K562 (cell line): Measurements from ENCODE around the gene MGAM2. TPM values are rescaled to one million over a fixed set of nuclear protein-coding genes. Genes with fewer than 3 reads are reported as not detected.

ENCODE experiments used
- ATAC-seq: fragments of 200-7000 bp; cut with Tn5 transposase; 3 replicates; pipeline ENCODE4 v1.9.1; 2020; ENCODE audit warnings: moderate library complexity
- BruUV-seq: library from RNA; stranded (reverse); fragments of 400-500 nt; replicated peaks from 2 replicates; lab custom pipeline; 2021; lab: Mats Ljungman, UMichigan
- CTCF ChIA-PET: fragments of 300-600 bp; formaldehyde crosslinking; extraction: SDS; loops from one replicate; lab custom pipeline; 2021; ENCODE audit warnings: low intra/inter-chr PET ratio; lab: Yijun Ruan, JAX
- POLR2A ChIA-PET: fragments of 300-600, 350-650 bp; sonication (Branson Sonifier 250); formaldehyde crosslinking; extraction: SDS; loops from one replicate; lab custom pipeline; 2021; ENCODE audit warnings: antibody characterized with exemption, inconsistent platforms; lab: Yijun Ruan, JAX
- DNase-seq, 4 experiments: peaks; one replicate each; pipeline versions ENCODE4 v3.0.0 to v3.0.0-alpha.2; 2011 to 2018; ENCODE audit warnings: low spot score in 3 of 4, mixed read lengths in 3 of 4; ENCODE audit errors: extremely low read depth in 1 of 4
- FAIRE-seq: peaks from 2 replicates; lab custom pipeline; 2011; peaks lifted over from hg19 to GRCh38; lab: Jason Lieb, UNC
- H2AFZ ChIP-seq: 2 replicates; pipeline ENCODE4 v1.6.0; 2011; ENCODE audit warnings: low read depth, low read length, control low read depth, inconsistent platforms
- H3K27ac ChIP-seq: fragments of 200-600 bp; 3 replicates; pipeline ENCODE4 v1.8.0; 2011; ENCODE audit warnings: low read depth, mild to moderate bottlenecking, control low read depth, inconsistent platforms, low read length, moderate library complexity, mixed read lengths; ENCODE audit errors: extremely low read depth
- H3K27me3 ChIP-seq, 2 experiments: fragments of 300-600 bp in 1 of 2; 2 replicates in 1 of 2; 3 replicates in 1 of 2; pipeline versions ENCODE4 v1.6.0 to v1.8.0; 2011; ENCODE audit warnings: inconsistent platforms in 2 of 2, low read length in 2 of 2, mild to moderate bottlenecking in 1 of 2, mixed read lengths in 1 of 2, moderate library complexity in 1 of 2; ENCODE audit not compliant: control insufficient read depth in 2 of 2, insufficient read depth in 2 of 2
- H3K36me3 ChIP-seq: fragments of 300-600 bp; 3 replicates; pipeline ENCODE4 v1.8.0; 2011; ENCODE audit warnings: mild to moderate bottlenecking, low read length, inconsistent platforms; ENCODE audit not compliant: control insufficient read depth, insufficient read depth
- H3K4me1 ChIP-seq, 2 experiments: fragments of 200-600 bp in 1 of 2; replicated peaks in 1 of 2; 2 replicates in 1 of 2; 3 replicates in 1 of 2; pipeline versions ENCODE4 v1.5.1 to v1.8.0; 2011; ENCODE audit warnings: inconsistent platforms in 2 of 2, low read length in 2 of 2, mild to moderate bottlenecking in 1 of 2, mixed read lengths in 1 of 2, moderate library complexity in 1 of 2; ENCODE audit not compliant: control insufficient read depth in 2 of 2, insufficient read depth in 2 of 2
- H3K4me2 ChIP-seq: 2 replicates; pipeline ENCODE4 v1.6.1; 2011; ENCODE audit warnings: low read length, control low read depth, inconsistent platforms, mixed read lengths; ENCODE audit not compliant: insufficient read depth
- H3K4me3 ChIP-seq: fragments of 200-600 bp; sonication (generic), shearing (Covaris generic); 2 replicates; pipeline ENCODE4 v1.5.1; 2016; ENCODE audit warnings: control low read depth, inconsistent platforms
- H3K79me2 ChIP-seq: fragments of 200-600 bp; 3 replicates; pipeline ENCODE4 v1.8.0; 2011; ENCODE audit warnings: low read length, inconsistent platforms; ENCODE audit not compliant: control insufficient read depth, insufficient read depth
- H3K9ac ChIP-seq, 2 experiments: 2 replicates each; pipeline versions ENCODE4 v1.6.0 to v1.6.1; 2011; ENCODE audit warnings: low read depth in 2 of 2, low read length in 2 of 2, control low read depth in 1 of 2, inconsistent platforms in 1 of 2, mild to moderate bottlenecking in 1 of 2, mixed read lengths in 1 of 2; ENCODE audit not compliant: insufficient read depth in 1 of 2
- H3K9me1 ChIP-seq: one replicate; pipeline ENCODE4 v1.6.0; 2011; ENCODE audit warnings: inconsistent platforms, mild to moderate bottlenecking, low read length, moderate library complexity; ENCODE audit not compliant: control insufficient read depth, insufficient read depth
- H3K9me3 ChIP-seq: replicated peaks from 2 replicates; pipeline ENCODE4 v1.5.1; 2011; ENCODE audit warnings: low read depth, low read length, inconsistent platforms; ENCODE audit not compliant: control insufficient read depth, insufficient read depth
- H4K20me1 ChIP-seq: replicated peaks from 2 replicates; pipeline ENCODE4 v1.6.1; 2011; ENCODE audit warnings: low read length, inconsistent platforms, mixed read lengths; ENCODE audit not compliant: control insufficient read depth, insufficient read depth
- WGBS: fragments of 100-300 bp; shearing (Covaris generic); methylation state at CpG from one replicate; pipeline ENCODE4 v1.1.6; 2016; ENCODE audit warnings: low coverage, mixed read lengths; ENCODE audit not compliant: insufficient coverage; ENCODE audit errors: missing lambda C conversion rate; 5-methylcytosine and 5-hydroxymethylcytosine counted together
- in situ Hi-C: fragments of 300-500 bp; cut with MboI; formaldehyde crosslinking; loops from 4 replicates; pipeline ENCODE4 v1.15.0; 2018; ENCODE audit warnings: inconsistent platforms, mixed read lengths
- intact Hi-C: fragments of 100-400 bp; cut with micrococcal nuclease; formaldehyde crosslinking; loops from 2 replicates; pipeline ENCODE4 v1.14.2; 2022
- polyA plus RNA-seq, 8 experiments: library from polyadenylated mRNA; depleted of rRNA in 4 of 8; stranded (reverse) in 5 of 8; unstranded in 3 of 8; fragments of >200 nt; fragmentation: Nextera tagmentation in 2 of 8; fragmentation: Illumina TruSeq in 1 of 8; extraction: Ambion mirVana in 2 of 8; extraction: Trizol in 1 of 8; gene quantifications; 2 replicates each; pipeline versions ENCODE4 v1.2.1 to v1.2.3, GENCODE V29; 2011 to 2014; ENCODE audit warnings: inconsistent platforms in 1 of 8, missing spikeins in 1 of 8
- total RNA-seq, 7 experiments: library from RNA; depleted of rRNA in 6 of 7; stranded (reverse); fragments of >200 nt in 6 of 7; fragmentation: Illumina TruSeq in 2 of 7; extraction: Trizol in 2 of 7; gene quantifications; 2 replicates each; pipeline versions ENCODE4 v1.2.1 to v1.2.3, GENCODE V29; 2011 to 2021; ENCODE audit warnings: low replicate concordance in 1 of 7
- TF ChIP-seq, protein P1 (sequence below): fragments of 450-650 bp; formaldehyde crosslinking; IDR thresholded peaks from 2 replicates; pipeline ENCODE4 v1.4.0; 2020; ENCODE audit warnings: mild to moderate bottlenecking, mixed read lengths
- TF ChIP-seq, protein P2 (sequence below): fragments of 250-450 bp; sonication (Bioruptor Pico); IDR thresholded peaks from 2 replicates; pipeline ENCODE4 v1.9.0; 2021; ENCODE audit warnings: mild to moderate bottlenecking, inconsistent platforms

The MGAM2 gene
- total and polyA plus RNA-seq, 9 of the 15 experiments (the other 6 are each of a cell fraction or from before 2014, with no cell fraction given), result 0.03 TPM; not detected in 8

- ChIA-PET POLR2A (no interaction called here), CTCF (no interaction called here)
- TF ChIP-seq, protein P1, sequence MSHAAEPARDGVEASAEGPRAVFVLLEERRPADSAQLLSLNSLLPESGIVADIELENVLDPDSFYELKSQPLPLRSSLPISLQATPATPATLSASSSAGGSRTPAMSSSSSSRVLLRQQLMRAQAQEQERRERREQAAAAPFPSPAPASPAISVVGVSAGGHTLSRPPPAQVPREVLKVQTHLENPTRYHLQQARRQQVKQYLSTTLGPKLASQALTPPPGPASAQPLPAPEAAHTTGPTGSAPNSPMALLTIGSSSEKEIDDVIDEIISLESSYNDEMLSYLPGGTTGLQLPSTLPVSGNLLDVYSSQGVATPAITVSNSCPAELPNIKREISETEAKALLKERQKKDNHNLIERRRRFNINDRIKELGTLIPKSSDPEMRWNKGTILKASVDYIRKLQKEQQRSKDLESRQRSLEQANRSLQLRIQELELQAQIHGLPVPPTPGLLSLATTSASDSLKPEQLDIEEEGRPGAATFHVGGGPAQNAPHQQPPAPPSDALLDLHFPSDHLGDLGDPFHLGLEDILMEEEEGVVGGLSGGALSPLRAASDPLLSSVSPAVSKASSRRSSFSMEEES, result peak; percentile 61
- TF ChIP-seq, protein P2, sequence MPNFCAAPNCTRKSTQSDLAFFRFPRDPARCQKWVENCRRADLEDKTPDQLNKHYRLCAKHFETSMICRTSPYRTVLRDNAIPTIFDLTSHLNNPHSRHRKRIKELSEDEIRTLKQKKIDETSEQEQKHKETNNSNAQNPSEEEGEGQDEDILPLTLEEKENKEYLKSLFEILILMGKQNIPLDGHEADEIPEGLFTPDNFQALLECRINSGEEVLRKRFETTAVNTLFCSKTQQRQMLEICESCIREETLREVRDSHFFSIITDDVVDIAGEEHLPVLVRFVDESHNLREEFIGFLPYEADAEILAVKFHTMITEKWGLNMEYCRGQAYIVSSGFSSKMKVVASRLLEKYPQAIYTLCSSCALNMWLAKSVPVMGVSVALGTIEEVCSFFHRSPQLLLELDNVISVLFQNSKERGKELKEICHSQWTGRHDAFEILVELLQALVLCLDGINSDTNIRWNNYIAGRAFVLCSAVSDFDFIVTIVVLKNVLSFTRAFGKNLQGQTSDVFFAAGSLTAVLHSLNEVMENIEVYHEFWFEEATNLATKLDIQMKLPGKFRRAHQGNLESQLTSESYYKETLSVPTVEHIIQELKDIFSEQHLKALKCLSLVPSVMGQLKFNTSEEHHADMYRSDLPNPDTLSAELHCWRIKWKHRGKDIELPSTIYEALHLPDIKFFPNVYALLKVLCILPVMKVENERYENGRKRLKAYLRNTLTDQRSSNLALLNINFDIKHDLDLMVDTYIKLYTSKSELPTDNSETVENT (CRISPR knock-in tag), result no peak
- FAIRE-seq (no peak), DNase-seq (no peak), ATAC-seq (no peak)
- Histone ChIP-seq H3K4me2 (no peak overlapping the region), H2AFZ (no peak overlapping the region), H3K9me3 (0 out of 2 replicates have a peak, but pooled peaks cover 2% of the 10 kb centered on the region), H3K79me2 (no peaks in the 10 kb centered on the region), H3K36me3 (no peaks in the 10 kb centered on the region), H3K9me1 (no peaks in the 10 kb centered on the region), H3K9ac (no peak overlapping the region), H3K27ac (no peak overlapping the region), H3K4me3 (no peak overlapping the region), H3K27me3 (no peaks in the 10 kb centered on the region), H4K20me1 (no peaks in the 10 kb centered on the region), H3K4me1 (no peaks in the 10 kb centered on the region)
- whole genome bisulfite sequencing, result 1% methylated on average over 8 of the region's 8 CpGs
- in situ Hi-C loops (no loop called here), intact Hi-C loops (no loop called here)
- no TSS peak for BruUV-seq
Observed at GRCh38 chr7:142108728-142109505, 2.6 kb upstream of the MGAM2 start.
